Body of pancreas (tissue), 4 donors: ENCODE measurements around the gene IER3IP1. TPM values are rescaled to one million over a fixed set of nuclear protein-coding genes. Genes with fewer than 3 reads are reported as not detected.

Source experiments
- ATAC-seq: fragments of 150-250 bp; one replicate; pipeline ENCODE4 v1.9.1; 2016
- DNase-seq, 4 donors: peaks; one replicate each; pipeline ENCODE4 v3.0.0-alpha.2; 2019
- H3K27ac ChIP-seq, 4 donors: fragments of 200-600 bp; sonication (generic); 1 replicate in 3 of 4; 2 replicates in 1 of 4; pipeline versions ENCODE4 v1.5.1 to v1.6.1; 2016 to 2019; ENCODE audit warnings: mild to moderate bottlenecking in 1 of 4, mixed read lengths in 1 of 4, moderate library complexity in 1 of 4
- H3K27me3 ChIP-seq, 2 donors: fragments of 200-600 bp; sonication (generic); one replicate each; pipeline ENCODE4 v1.6.0; 2016; ENCODE audit warnings: mild to moderate bottlenecking in 1 of 2
- H3K36me3 ChIP-seq, 2 donors: fragments of 200-600 bp; sonication (generic); replicated peaks in 1 of 2; 2 replicates each; pipeline ENCODE4 v1.5.1; 2016; ENCODE audit warnings: low read depth in 2 of 2; ENCODE audit not compliant: insufficient read depth in 1 of 2
- H3K4me1 ChIP-seq: fragments of 200-600 bp; sonication (generic); one replicate; pipeline ENCODE4 v1.6.0; 2016
- H3K4me3 ChIP-seq, 2 donors: fragments of 200-600 bp; sonication (generic); 1 replicate in 1 of 2; 2 replicates in 1 of 2; pipeline ENCODE4 v1.5.1; 2016 to 2019
- H3K9me3 ChIP-seq, 3 donors: fragments of 200-600 bp; sonication (generic); 1 replicate in 2 of 3; 2 replicates in 1 of 3; pipeline ENCODE4 v1.5.1; 2016
- CTCF ChIP-seq, 7 experiments: fragments of 450-650 bp in 4 of 7; fragments of 200-600 bp in 3 of 7; sonication (generic) in 3 of 7; IDR thresholded peaks; one replicate each; pipeline ENCODE4 v1.5.1; 2016 to 2019; ENCODE audit warnings: antibody characterized with exemption in 7 of 7
- POLR2A ChIP-seq, 3 donors: fragments of 450-650 bp; IDR thresholded peaks; one replicate each; pipeline ENCODE4 v1.6.1; 2016; ENCODE audit warnings: antibody characterized with exemption in 3 of 3, mild to moderate bottlenecking in 2 of 3
- WGBS, 2 donors: methylation state at CpG; one replicate each; pipeline ENCODE4 v1.1.5; 2017; 5-methylcytosine and 5-hydroxymethylcytosine counted together
- intact Hi-C: fragments of 100-400 bp; cut with DNase I; formaldehyde crosslinking; loops from one replicate; pipeline ENCODE4 v1.15.1; 2023
- total RNA-seq, 2 donors: library from RNA; depleted of rRNA; stranded (reverse); fragments of >200 nt; gene quantifications; one replicate each; pipeline ENCODE4 v1.1.0, GENCODE V29; 2016

Gene IER3IP1
- total RNA-seq, 2 donors from 2014 or later = 5.6 to 8.0 TPM

DNA sequence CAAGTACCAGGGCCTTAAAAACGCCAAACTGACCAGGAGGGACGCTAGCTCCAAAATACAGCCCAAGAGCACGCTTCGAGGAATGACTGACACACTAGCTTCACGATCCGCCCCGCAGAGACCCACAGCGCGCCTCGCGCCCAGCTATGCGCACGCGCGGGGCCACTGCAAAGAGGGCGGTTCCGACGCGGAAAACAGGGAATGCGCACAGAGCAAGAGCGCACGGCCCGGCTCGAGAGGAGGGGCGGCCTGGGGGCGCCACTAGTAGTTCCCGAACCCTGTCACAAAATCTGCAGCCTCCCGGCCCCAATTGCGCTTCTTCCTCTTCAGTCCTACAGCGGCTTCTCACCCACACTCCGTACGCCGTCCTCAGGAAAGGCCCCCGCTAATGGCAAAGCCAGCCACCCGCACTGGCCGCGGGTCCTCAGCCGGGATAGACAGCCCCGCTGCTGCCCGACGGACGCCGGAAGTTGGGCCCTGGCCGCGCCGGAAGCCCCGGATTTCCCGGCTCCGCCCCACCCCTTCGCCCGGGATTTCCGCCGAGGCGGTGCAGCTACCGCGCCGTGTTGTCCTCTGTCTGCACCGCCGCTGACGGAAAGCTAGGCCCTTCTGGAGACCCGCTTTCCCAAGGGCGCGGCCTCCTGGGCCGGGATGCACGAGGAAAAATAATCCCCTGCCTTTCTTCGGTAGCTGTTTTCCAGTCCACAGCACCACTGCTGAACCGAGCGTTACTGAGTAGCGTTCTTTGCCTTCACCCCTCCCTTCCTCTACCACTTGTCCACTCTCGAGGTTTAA is 25.9 kb downstream of the IER3IP1 start, which contains the start of gene HDHD2:
Gene HDHD2 (minus strand): TSS at position 472 of the 795 bp plus-strand sequence. CDS start 14,061 bp downstream, outside the sequence.
- Histone ChIP-seq H3K4me3 (peak within 1 kb of the TSS; percentile 23 to 81), H3K27ac (peak within 1 kb of the TSS; percentile 70 to 89 (median 86)), H3K9me3 (no peaks in the 10 kb centered on the region), H3K4me1 (peaks cover 28% of the 10 kb centered on the region), H3K36me3 (peaks cover 0 to 1% of the 10 kb centered on the region in 2 donors), H3K27me3 (no peaks in the 10 kb centered on the region)
- 0 to 1% methylated on average over 26 to 70 of the region's 70 CpGs for WGBS, 2 donors
- peak; percentile 91 for ATAC-seq
- TF ChIP-seq CTCF (IDR thresholded peaks at IDR 0.05) = peak in 2 of 7 experiments; percentile 4 to 12
- peak; percentile 56 to 94 (median 92) for TF ChIP-seq POLR2A (IDR thresholded peaks at IDR 0.05)
- intact Hi-C loops = no loop called here
- DNase-seq = peak; percentile 78 to 83 (median 78)

- Histone ChIP-seq H3K4me1 (peaks cover 34% of the 10 kb centered on the region), H3K9me3 (no peaks in the 10 kb centered on the region), H3K27ac (peak overlapping the region in 3 of 4 donors; percentile 70 to 89 (median 87)), H3K4me3 (peak overlapping the region; percentile 23 to 81), H3K27me3 (no peaks in the 10 kb centered on the region), H3K36me3 (peaks cover 0 to 1% of the 10 kb centered on the region in 2 donors)
- TF ChIP-seq CTCF (IDR thresholded peaks at IDR 0.05) (no peak), POLR2A (IDR thresholded peaks at IDR 0.05) (no peak)
- ATAC-seq = no peak
- DNase-seq = no peak
- WGBS, 2 donors = 14 to 17% methylated on average over 11 to 12 of the region's 12 CpGs
- intact Hi-C loops = no loop called here
These were observed 26.6 kb downstream of the IER3IP1 start for GRCh38 chr18:47149457-47150028.

DNA sequence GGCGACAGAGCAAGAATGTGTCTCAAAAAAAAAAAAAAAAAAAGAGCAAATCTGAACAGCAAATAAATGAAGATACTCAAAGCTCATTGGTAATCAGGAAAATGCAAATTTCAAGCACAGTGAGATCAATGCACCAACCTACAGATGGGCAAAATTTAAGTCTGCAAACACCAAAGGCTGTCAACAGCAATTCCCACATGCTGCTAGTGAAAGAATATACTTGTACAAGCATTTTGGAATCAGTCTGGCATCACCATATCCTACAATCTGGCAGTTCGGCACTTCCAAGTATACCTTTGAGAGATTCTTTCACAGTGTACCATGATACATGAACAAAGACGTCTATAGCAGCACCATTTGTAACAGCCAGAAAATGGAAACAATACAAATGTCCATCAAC is 30.0 kb downstream of the IER3IP1 start:
- no peak for TF ChIP-seq POLR2A (IDR thresholded peaks at IDR 0.05)
- no peak for TF ChIP-seq CTCF (IDR thresholded peaks at IDR 0.05)

DNA sequence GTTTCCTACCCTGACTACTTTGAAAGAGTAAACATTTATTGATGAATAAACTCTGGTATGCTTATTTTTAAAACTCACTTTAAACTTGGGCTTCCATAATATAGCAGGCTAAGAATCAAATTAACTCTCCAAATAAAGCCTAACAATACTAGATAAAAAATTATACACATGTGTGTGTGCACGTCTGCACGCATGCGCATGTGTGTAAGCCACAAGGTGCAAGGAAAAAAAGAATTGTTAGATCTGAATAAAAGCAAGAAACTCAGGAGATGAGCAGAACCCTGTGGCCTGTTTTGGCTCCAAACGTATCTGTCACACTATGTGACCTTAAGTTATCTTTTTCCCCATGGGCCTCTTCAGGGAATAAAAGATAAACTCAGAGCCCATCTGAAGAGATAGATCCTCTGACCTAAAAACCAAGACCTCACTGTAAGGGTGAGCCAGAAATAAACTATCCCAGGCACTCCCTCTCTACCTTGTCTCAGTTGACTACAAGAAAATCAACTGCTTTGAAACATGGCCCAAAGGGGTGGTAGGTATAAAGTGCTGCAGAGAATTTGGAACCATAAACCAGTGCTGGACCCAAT is 32.2 kb downstream of the IER3IP1 start:
- no peaks in the 10 kb centered on the region for H3K9me3 ChIP-seq
- H3K4me3 ChIP-seq = no peak overlapping the region
- ATAC-seq (no peak), DNase-seq (no peak)
- H3K36me3 ChIP-seq = no peaks in the 10 kb centered on the region
- no peak for TF ChIP-seq CTCF (IDR thresholded peaks at IDR 0.05)
- no peak for TF ChIP-seq POLR2A (IDR thresholded peaks at IDR 0.05)
- 89 to 90% methylated on average over 4 of the region's 4 CpGs for WGBS, 2 donors
- no peak overlapping the region for H3K27ac ChIP-seq
- no peaks in the 10 kb centered on the region for H3K27me3 ChIP-seq
- intact Hi-C loops = no loop called here
- peaks cover 25% of the 10 kb centered on the region for H3K4me1 ChIP-seq

More for the DNA sequence above, 30.0 kb downstream of the IER3IP1 start:
- Histone ChIP-seq H3K27me3 (no peaks in the 10 kb centered on the region), H3K4me3 (no peak overlapping the region), H3K27ac (no peak overlapping the region), H3K9me3 (no peaks in the 10 kb centered on the region), H3K4me1 (peaks cover 30% of the 10 kb centered on the region), H3K36me3 (no peaks in the 10 kb centered on the region)
- no peak for DNase-seq
- ATAC-seq = no peak
- intact Hi-C loops = no loop called here
- WGBS, 2 donors = 89% methylated on average over 3 of the region's 3 CpGs
